ENCODE data around the gene PRICKLE2. TPM values are rescaled to one million over a fixed set of nuclear protein-coding genes. Genes with fewer than 3 reads are reported as not detected.
A peak's percentile ranks its signal among the peaks of the same experiment; 100 is the strongest.

Gene PRICKLE2
- total and polyA plus RNA-seq, 2 experiments from 2014 or later: 1.1 to 12.5 TPM

DNA sequence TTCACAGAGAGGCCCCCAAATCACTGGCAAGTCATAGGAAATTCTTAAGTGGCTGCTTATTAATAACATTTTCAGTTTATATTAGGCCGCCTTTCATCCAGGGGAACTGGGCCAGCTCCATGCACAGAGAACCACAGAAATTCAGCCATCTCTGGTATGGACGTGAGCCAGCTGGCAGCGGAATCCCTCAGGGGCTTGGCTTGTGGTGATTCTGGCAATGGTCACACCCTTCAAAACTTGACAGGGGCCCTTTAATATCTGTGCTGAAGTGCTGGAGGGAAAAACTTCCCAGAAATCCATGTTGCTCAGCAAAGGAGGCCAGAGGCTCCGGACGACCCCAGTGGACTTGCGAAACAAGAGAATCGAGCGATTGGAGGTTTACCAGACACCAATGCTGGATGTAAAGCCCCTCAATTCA, 11.3 kb downstream of the PRICKLE2 start:
- Histone ChIP-seq H3K79me2 (replicated peaks; ENCODE audit: insufficient read depth) (no peaks in the 10 kb centered on the region), H3K27ac (ENCODE audit: low read depth) (no peak overlapping the region), H3K4me1 (ENCODE audit: insufficient read depth) (peaks cover 43% of the 10 kb centered on the region), H3F3A (replicated peaks; ENCODE audit: low read depth) (no peaks in the 10 kb centered on the region), H3K4me3 (no peak overlapping the region), H3K9me2 (ENCODE audit: insufficient read depth) (peaks cover 9% of the 10 kb centered on the region), H3K27me3 (ENCODE audit: insufficient read depth) (peaks cover 12% of the 10 kb centered on the region; the same call in 1 of the 2 replicates), H3K36me3 (ENCODE audit: insufficient read depth) (no peaks in the 10 kb centered on the region), H2AFZ (no peak overlapping the region), H3K4me2 (peak overlapping the region; percentile 39; the same call in 1 of the 2 replicates), H4K20me1 (replicated peaks; ENCODE audit: insufficient read depth) (no peaks in the 10 kb centered on the region)
- peaks cover 6% of the 10 kb centered on the region for H3K27me3 Mint-ChIP-seq (ENCODE audit: insufficient read depth, low read depth, poor library complexity)
- H3K4me1 Mint-ChIP-seq: peaks cover 42% of the 10 kb centered on the region
- no peak overlapping the region for H3K27ac Mint-ChIP-seq
- no peaks in the 10 kb centered on the region for H3K9me3 Mint-ChIP-seq
- ATAC-seq (no peak), DNase-seq (ENCODE audit: low spot score) (no peak)
- TF ChIP-seq JUNB (IDR thresholded peaks at IDR 0.05; ENCODE audit: unreplicated experiment) (no peak), POLR2AphosphoS5 (IDR thresholded peaks at IDR 0.05; ENCODE audit: low read depth) (no peak), STAT1 (IDR thresholded peaks at IDR 0.05; ENCODE audit: unreplicated experiment) (no peak), EZH2phosphoT487 (IDR thresholded peaks at IDR 0.05; ENCODE audit: unreplicated experiment) (no peak), ZNF331 (CRISPR knock-in tag; IDR thresholded peaks at IDR 0.05; ENCODE audit: low read depth) (no peak), ZNF114 (CRISPR knock-in tag; IDR thresholded peaks at IDR 0.05) (no peak), CREB1 (CRISPR knock-in tag; IDR thresholded peaks at IDR 0.05; ENCODE audit: low read depth) (no peak), EZH2 (IDR thresholded peaks at IDR 0.05; ENCODE audit: low read depth, unreplicated experiment) (no peak), NANOG (IDR thresholded peaks at IDR 0.05; ENCODE audit: borderline replicate concordance) (no peak)
- TF ChIP-seq, protein P1, sequence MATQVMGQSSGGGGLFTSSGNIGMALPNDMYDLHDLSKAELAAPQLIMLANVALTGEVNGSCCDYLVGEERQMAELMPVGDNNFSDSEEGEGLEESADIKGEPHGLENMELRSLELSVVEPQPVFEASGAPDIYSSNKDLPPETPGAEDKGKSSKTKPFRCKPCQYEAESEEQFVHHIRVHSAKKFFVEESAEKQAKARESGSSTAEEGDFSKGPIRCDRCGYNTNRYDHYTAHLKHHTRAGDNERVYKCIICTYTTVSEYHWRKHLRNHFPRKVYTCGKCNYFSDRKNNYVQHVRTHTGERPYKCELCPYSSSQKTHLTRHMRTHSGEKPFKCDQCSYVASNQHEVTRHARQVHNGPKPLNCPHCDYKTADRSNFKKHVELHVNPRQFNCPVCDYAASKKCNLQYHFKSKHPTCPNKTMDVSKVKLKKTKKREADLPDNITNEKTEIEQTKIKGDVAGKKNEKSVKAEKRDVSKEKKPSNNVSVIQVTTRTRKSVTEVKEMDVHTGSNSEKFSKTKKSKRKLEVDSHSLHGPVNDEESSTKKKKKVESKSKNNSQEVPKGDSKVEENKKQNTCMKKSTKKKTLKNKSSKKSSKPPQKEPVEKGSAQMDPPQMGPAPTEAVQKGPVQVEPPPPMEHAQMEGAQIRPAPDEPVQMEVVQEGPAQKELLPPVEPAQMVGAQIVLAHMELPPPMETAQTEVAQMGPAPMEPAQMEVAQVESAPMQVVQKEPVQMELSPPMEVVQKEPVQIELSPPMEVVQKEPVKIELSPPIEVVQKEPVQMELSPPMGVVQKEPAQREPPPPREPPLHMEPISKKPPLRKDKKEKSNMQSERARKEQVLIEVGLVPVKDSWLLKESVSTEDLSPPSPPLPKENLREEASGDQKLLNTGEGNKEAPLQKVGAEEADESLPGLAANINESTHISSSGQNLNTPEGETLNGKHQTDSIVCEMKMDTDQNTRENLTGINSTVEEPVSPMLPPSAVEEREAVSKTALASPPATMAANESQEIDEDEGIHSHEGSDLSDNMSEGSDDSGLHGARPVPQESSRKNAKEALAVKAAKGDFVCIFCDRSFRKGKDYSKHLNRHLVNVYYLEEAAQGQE (IDR thresholded peaks at IDR 0.05; ENCODE audit: unreplicated experiment): no peak
- TF ChIP-seq, protein P2, sequence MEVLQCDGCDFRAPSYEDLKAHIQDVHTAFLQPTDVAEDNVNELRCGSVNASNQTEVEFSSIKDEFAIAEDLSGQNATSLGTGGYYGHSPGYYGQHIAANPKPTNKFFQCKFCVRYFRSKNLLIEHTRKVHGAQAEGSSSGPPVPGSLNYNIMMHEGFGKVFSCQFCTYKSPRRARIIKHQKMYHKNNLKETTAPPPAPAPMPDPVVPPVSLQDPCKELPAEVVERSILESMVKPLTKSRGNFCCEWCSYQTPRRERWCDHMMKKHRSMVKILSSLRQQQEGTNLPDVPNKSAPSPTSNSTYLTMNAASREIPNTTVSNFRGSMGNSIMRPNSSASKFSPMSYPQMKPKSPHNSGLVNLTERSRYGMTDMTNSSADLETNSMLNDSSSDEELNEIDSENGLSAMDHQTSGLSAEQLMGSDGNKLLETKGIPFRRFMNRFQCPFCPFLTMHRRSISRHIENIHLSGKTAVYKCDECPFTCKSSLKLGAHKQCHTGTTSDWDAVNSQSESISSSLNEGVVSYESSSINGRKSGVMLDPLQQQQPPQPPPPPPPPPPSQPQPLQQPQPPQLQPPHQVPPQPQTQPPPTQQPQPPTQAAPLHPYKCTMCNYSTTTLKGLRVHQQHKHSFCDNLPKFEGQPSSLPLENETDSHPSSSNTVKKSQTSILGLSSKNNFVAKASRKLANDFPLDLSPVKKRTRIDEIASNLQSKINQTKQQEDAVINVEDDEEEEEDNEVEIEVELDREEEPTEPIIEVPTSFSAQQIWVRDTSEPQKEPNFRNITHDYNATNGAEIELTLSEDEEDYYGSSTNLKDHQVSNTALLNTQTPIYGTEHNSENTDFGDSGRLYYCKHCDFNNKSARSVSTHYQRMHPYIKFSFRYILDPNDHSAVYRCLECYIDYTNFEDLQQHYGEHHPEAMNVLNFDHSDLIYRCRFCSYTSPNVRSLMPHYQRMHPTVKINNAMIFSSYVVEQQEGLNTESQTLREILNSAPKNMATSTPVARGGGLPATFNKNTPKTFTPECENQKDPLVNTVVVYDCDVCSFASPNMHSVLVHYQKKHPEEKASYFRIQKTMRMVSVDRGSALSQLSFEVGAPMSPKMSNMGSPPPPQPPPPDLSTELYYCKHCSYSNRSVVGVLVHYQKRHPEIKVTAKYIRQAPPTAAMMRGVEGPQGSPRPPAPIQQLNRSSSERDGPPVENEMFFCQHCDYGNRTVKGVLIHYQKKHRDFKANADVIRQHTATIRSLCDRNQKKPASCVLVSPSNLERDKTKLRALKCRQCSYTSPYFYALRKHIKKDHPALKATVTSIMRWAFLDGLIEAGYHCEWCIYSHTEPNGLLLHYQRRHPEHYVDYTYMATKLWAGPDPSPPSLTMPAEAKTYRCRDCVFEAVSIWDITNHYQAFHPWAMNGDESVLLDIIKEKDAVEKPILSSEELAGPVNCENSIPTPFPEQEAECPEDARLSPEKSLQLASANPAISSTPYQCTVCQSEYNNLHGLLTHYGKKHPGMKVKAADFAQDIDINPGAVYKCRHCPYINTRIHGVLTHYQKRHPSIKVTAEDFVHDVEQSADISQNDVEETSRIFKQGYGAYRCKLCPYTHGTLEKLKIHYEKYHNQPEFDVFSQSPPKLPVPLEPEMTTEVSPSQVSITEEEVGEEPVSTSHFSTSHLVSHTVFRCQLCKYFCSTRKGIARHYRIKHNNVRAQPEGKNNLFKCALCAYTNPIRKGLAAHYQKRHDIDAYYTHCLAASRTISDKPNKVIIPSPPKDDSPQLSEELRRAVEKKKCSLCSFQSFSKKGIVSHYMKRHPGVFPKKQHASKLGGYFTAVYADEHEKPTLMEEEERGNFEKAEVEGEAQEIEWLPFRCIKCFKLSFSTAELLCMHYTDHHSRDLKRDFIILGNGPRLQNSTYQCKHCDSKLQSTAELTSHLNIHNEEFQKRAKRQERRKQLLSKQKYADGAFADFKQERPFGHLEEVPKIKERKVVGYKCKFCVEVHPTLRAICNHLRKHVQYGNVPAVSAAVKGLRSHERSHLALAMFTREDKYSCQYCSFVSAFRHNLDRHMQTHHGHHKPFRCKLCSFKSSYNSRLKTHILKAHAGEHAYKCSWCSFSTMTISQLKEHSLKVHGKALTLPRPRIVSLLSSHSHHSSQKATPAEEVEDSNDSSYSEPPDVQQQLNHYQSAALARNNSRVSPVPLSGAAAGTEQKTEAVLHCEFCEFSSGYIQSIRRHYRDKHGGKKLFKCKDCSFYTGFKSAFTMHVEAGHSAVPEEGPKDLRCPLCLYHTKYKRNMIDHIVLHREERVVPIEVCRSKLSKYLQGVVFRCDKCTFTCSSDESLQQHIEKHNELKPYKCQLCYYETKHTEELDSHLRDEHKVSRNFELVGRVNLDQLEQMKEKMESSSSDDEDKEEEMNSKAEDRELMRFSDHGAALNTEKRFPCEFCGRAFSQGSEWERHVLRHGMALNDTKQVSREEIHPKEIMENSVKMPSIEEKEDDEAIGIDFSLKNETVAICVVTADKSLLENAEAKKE (CRISPR knock-in tag; IDR thresholded peaks at IDR 0.05): no peak
- TF ChIP-seq, protein P3, sequence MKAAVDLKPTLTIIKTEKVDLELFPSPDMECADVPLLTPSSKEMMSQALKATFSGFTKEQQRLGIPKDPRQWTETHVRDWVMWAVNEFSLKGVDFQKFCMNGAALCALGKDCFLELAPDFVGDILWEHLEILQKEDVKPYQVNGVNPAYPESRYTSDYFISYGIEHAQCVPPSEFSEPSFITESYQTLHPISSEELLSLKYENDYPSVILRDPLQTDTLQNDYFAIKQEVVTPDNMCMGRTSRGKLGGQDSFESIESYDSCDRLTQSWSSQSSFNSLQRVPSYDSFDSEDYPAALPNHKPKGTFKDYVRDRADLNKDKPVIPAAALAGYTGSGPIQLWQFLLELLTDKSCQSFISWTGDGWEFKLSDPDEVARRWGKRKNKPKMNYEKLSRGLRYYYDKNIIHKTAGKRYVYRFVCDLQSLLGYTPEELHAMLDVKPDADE (IDR thresholded peaks at IDR 0.05): no peak
- TF ChIP-seq, protein P4, sequence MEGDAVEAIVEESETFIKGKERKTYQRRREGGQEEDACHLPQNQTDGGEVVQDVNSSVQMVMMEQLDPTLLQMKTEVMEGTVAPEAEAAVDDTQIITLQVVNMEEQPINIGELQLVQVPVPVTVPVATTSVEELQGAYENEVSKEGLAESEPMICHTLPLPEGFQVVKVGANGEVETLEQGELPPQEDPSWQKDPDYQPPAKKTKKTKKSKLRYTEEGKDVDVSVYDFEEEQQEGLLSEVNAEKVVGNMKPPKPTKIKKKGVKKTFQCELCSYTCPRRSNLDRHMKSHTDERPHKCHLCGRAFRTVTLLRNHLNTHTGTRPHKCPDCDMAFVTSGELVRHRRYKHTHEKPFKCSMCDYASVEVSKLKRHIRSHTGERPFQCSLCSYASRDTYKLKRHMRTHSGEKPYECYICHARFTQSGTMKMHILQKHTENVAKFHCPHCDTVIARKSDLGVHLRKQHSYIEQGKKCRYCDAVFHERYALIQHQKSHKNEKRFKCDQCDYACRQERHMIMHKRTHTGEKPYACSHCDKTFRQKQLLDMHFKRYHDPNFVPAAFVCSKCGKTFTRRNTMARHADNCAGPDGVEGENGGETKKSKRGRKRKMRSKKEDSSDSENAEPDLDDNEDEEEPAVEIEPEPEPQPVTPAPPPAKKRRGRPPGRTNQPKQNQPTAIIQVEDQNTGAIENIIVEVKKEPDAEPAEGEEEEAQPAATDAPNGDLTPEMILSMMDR (conservative IDR thresholded peaks at IDR 0.05; ENCODE audit: low read depth in 2 of 2): no peak
- no peak overlapping the region for H3K4me3 Mint-ChIP-seq
- no peaks in the 10 kb centered on the region for H3K36me3 Mint-ChIP-seq (ENCODE audit: low read depth)

Measured in GM23338 (cell line).